Measurements from ENCODE around the gene LOX.

LOX gene

DNA sequence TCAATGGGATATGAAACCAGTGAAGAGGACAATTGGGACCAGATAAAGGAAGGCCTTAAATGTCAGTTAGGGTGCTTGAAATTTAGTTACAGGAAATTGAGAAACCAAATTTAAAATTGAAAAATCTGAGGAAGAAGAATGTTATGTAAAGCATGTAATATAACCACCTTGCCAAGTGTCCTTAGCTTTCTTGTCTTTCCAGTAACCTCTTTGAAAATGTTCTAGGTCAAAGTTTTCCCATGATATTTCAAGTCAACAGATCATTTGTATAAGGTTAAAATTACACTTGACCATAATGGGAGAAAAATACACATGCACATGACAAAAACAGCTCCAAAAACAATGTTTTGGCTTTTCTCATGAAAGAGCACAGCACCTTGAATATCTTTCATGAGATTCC is 21.1 kb downstream of the LOX start:
- no peak for DNase-seq (ENCODE audit: low read depth)
- H3K4me3 ChIP-seq (ENCODE audit: low read depth, low read length), result no peak overlapping the region
- TF ChIP-seq, protein P1, sequence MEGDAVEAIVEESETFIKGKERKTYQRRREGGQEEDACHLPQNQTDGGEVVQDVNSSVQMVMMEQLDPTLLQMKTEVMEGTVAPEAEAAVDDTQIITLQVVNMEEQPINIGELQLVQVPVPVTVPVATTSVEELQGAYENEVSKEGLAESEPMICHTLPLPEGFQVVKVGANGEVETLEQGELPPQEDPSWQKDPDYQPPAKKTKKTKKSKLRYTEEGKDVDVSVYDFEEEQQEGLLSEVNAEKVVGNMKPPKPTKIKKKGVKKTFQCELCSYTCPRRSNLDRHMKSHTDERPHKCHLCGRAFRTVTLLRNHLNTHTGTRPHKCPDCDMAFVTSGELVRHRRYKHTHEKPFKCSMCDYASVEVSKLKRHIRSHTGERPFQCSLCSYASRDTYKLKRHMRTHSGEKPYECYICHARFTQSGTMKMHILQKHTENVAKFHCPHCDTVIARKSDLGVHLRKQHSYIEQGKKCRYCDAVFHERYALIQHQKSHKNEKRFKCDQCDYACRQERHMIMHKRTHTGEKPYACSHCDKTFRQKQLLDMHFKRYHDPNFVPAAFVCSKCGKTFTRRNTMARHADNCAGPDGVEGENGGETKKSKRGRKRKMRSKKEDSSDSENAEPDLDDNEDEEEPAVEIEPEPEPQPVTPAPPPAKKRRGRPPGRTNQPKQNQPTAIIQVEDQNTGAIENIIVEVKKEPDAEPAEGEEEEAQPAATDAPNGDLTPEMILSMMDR (IDR thresholded peaks at IDR 0.05; ENCODE audit: insufficient read depth, low read depth, low read length, missing control alignments), result no peak

DNA sequence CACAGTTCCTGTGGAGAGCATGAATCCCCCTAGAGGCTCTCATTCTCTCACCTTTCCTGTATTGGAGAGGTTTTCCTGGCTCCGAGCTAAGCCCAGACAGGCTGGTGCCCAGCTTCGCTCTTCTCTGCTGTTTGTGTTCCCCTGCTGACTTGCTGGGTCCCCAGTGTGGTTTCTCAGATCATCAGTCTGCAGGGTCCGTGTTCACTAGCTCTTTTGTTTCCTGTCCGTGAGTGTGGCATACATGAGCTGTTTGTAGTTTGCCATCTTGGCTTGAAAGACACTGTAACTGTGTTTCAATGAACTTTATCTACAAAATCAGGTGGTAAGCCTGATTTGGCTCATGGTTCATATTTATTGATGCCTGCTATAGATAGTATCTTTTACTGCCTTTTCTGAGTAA is 23.8 kb downstream of the LOX start:
- no peak overlapping the region for H3K4me3 ChIP-seq (ENCODE audit: low read depth, low read length)
- no peak for DNase-seq (ENCODE audit: low read depth)
- TF ChIP-seq, protein P1 (IDR thresholded peaks at IDR 0.05; ENCODE audit: insufficient read depth, low read depth, low read length, missing control alignments), result no peak

DNA sequence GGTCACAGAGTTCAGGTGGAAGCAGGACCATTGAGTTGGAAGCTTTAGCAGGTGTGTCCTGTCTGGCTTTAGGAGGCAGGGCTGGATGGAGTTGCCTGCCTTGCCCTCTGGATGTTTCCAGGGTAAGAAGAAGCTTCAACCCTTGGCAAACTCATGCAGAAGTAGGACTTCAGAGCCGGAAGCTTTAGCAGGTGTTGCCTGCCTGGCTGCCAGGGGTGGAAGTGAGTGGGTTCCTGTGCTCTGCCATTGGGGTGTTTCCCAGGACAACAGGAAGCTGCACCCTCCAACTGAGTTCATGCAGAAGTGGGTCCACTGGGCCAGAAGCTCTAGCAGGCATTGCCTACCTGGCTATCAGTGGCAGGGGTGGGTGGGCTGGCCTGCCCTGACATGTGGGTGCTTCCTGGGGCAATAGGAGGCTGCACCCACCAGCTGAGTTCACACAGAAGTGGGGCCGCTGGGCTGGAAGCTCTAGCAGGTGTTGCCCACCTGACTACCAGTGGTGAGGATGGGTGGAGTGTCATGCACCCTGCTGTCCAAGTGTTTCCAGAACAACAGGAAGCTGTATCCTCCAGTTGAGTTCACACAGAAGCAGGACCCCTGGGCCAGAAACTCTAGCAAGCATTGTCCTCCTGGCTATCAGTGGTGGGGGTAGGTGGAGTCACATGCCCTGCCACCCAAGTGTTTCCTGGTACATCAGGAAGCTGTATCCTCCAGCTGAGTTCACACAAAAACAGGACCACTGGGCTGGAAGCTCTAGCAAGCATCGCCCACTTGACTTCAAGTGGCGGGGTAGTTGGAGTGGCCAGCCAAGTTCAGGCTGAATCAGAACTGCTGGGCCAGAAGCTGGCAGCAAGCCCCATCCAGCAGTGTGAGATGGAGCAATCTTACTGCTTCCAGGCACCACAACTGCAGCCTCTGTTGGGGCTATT is 24.6 kb downstream of the LOX start:
- TF ChIP-seq, protein P1 (IDR thresholded peaks at IDR 0.05; ENCODE audit: insufficient read depth, low read depth, low read length, missing control alignments), result no peak
- no peak for DNase-seq (ENCODE audit: low read depth)
- H3K4me3 ChIP-seq (ENCODE audit: low read depth, low read length), result no peak overlapping the region

DNA sequence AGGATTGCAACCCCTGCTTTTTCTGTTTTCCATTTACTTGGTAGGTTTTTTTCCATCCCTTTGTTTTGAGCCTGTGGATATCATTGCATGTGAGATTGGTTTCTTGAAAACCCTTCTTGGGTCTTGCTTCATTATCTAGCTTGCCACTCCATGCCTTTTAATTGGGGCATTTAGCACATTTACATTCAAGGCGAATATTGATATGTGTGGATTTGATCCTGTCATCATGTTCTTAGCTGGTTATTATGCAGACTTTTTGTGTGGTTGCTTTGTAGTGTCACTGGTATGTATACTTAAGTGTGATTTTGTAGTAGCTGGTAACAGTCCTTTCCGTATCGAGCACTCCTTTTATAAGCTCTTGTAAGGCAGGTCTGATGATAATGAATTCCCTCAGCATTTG is 26.5 kb downstream of the LOX start:
- no peak for DNase-seq (ENCODE audit: low read depth)
- TF ChIP-seq, protein P1 (IDR thresholded peaks at IDR 0.05; ENCODE audit: insufficient read depth, low read depth, low read length, missing control alignments), result no peak
- H3K4me3 ChIP-seq (ENCODE audit: low read depth, low read length), result no peak overlapping the region

DNA sequence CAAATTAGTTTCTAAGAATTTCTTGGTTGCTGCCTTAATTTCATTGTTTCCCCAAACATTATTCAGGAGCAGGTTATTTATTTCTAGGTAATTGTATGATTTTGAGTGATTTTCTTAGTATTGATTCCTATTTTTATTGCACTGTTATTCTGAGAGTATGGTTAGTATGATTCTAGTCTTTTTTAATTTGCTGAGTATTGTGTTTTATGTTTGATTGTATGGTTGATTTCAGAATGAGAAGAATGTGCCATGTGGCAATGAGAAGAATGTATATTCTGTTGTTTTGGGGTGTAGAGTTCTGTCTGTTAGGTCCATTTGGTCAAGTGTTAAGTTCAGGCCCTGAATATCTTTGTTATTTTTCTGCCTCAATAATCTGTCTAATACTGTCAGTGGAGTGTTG is 27.1 kb downstream of the LOX start:
- H3K4me3 ChIP-seq (ENCODE audit: low read depth, low read length), result no peak overlapping the region
- TF ChIP-seq, protein P1 (IDR thresholded peaks at IDR 0.05; ENCODE audit: insufficient read depth, low read depth, low read length, missing control alignments), result no peak
- no peak for DNase-seq (ENCODE audit: low read depth)

DNA sequence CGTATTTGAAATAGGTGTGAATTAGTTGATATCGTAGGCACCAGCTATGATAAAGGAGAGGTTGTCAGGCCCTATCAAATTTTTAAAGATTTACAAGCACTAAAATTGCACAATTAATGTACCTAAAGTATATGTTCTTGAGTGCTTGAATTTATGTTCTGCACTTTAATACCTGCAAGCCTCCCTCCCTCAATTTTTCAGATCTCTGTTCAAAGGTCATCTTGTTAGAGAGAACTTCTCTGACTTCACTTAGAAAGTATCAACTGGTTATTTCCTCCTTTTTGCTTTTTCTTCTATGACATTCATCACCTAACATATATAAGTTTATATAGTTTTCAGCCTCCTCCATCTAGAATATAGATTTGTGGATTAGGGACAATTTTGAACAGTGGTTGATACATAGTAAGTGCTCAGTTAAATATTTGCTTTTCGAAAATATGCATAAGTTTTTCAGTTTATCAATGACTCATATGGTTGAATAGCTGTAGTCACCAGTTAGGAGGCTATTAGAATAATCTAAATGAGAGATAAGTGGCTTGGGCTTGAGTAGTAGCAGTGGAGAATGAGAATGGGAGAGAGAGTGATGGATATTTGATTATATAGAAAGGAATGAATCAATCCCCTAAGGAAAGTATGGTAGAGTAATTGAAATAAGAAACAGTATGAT is 37.3 kb downstream of the LOX start:
- no peak for DNase-seq (ENCODE audit: low read depth)
- H3K4me3 ChIP-seq (ENCODE audit: low read depth, low read length), result no peak overlapping the region
- TF ChIP-seq, protein P1 (IDR thresholded peaks at IDR 0.05; ENCODE audit: insufficient read depth, low read depth, low read length, missing control alignments), result no peak

All from GM12865 (cell line).